Measurements from ENCODE around the gene TRIM5. TPM values are rescaled to one million over a fixed set of nuclear protein-coding genes. Genes with fewer than 3 reads are reported as not detected.

The TRIM5 gene
- total and polyA plus RNA-seq, 2 experiments from 2014 or later = 20.8 to 21.0 TPM

- Mint-ChIP-seq H3K9me3 (peaks cover 3% of the 10 kb centered on the region; the same call in 2 of the 3 replicates), H3K4me3 (no peak overlapping the region), H3K27ac (no peak overlapping the region), H3K27me3 (ENCODE audit: insufficient read depth, low read depth, poor library complexity) (no peaks in the 10 kb centered on the region), H3K36me3 (ENCODE audit: low read depth) (peaks cover 54% of the 10 kb centered on the region), H3K4me1 (no peaks in the 10 kb centered on the region)
- no peaks in the 10 kb centered on the region for H3K4me1 ChIP-seq (ENCODE audit: insufficient read depth)
- H3K4me3 ChIP-seq = no peak overlapping the region
- no peaks in the 10 kb centered on the region for H3K27me3 ChIP-seq (ENCODE audit: insufficient read depth)
- TF ChIP-seq EZH2 (IDR thresholded peaks at IDR 0.05; ENCODE audit: low read depth, unreplicated experiment) (no peak), POLR2AphosphoS5 (IDR thresholded peaks at IDR 0.05; ENCODE audit: low read depth) (no peak), ZNF114 (CRISPR knock-in tag; IDR thresholded peaks at IDR 0.05) (no peak), CTCF (conservative IDR thresholded peaks at IDR 0.05; ENCODE audit: low read depth in 2 of 2) (no peak), STAT1 (IDR thresholded peaks at IDR 0.05; ENCODE audit: unreplicated experiment) (no peak), ETS1 (IDR thresholded peaks at IDR 0.05) (no peak), REST (IDR thresholded peaks at IDR 0.05; ENCODE audit: unreplicated experiment) (no peak)
- no peaks in the 10 kb centered on the region for H3K79me2 ChIP-seq (replicated peaks; ENCODE audit: insufficient read depth)
- no peaks in the 10 kb centered on the region; the same call in none of the 2 replicates for H4K20me1 ChIP-seq (replicated peaks; ENCODE audit: insufficient read depth)
- H3K27ac ChIP-seq (ENCODE audit: low read depth) = no peak overlapping the region
- peaks cover 18% of the 10 kb centered on the region for H3K36me3 ChIP-seq (ENCODE audit: insufficient read depth)
- ATAC-seq (no peak), DNase-seq (ENCODE audit: low spot score) (no peak)
- no peaks in the 10 kb centered on the region for H3K9me2 ChIP-seq (ENCODE audit: insufficient read depth)
- no peak overlapping the region for H2AFZ ChIP-seq
- no peak overlapping the region for H3K4me2 ChIP-seq
- H3F3A ChIP-seq (replicated peaks; ENCODE audit: low read depth) = no peaks in the 10 kb centered on the region
These were observed 10.5 kb downstream of the TRIM5 start for GRCh38 chr11:5674391-5674790.

- H3K4me1 ChIP-seq (ENCODE audit: insufficient read depth) = no peaks in the 10 kb centered on the region
- Mint-ChIP-seq H3K4me3 (no peak overlapping the region), H3K36me3 (ENCODE audit: low read depth) (peaks cover 32% of the 10 kb centered on the region), H3K27ac (no peak overlapping the region), H3K27me3 (ENCODE audit: insufficient read depth, low read depth, poor library complexity) (no peaks in the 10 kb centered on the region), H3K4me1 (no peaks in the 10 kb centered on the region), H3K9me3 (peaks cover 3% of the 10 kb centered on the region; the same call in 2 of the 3 replicates)
- peaks cover 4% of the 10 kb centered on the region; the same call in 1 of the 2 replicates for H3K36me3 ChIP-seq (ENCODE audit: insufficient read depth)
- DNase-seq (ENCODE audit: low spot score) (no peak), ATAC-seq (no peak)
- no peaks in the 10 kb centered on the region for H3F3A ChIP-seq (replicated peaks; ENCODE audit: low read depth)
- H3K9me2 ChIP-seq (ENCODE audit: insufficient read depth) = no peaks in the 10 kb centered on the region
- no peak overlapping the region for H3K27ac ChIP-seq (ENCODE audit: low read depth)
- H3K4me2 ChIP-seq = no peak overlapping the region
- H4K20me1 ChIP-seq (replicated peaks; ENCODE audit: insufficient read depth) = no peaks in the 10 kb centered on the region; the same call in 1 of the 2 replicates
- H2AFZ ChIP-seq = no peak overlapping the region
- H3K79me2 ChIP-seq (replicated peaks; ENCODE audit: insufficient read depth) = no peaks in the 10 kb centered on the region
- no peaks in the 10 kb centered on the region for H3K27me3 ChIP-seq (ENCODE audit: insufficient read depth)
- no peak overlapping the region for H3K4me3 ChIP-seq
- TF ChIP-seq POLR2AphosphoS5 (IDR thresholded peaks at IDR 0.05; ENCODE audit: low read depth) = no peak
- TF ChIP-seq ETS1 (IDR thresholded peaks at IDR 0.05) = no peak
These were observed 13.0 kb downstream of the TRIM5 start for GRCh38 chr11:5671831-5672230.
